Measurements from ENCODE around the gene MISP. TPM values are rescaled to one million over a fixed set of nuclear protein-coding genes. Genes with fewer than 3 reads are reported as not detected.
A peak's percentile ranks its signal among the peaks of the same experiment; 100 is the strongest.

Gene MISP
- total RNA-seq, 1 experiment from 2014 or later = 5.8 TPM

GRCh38 chr19:768424-768823, 17.5 kb downstream of the MISP start:
- in situ Hi-C loops (cut with HindIII; ENCODE audit: low pct_unique_long_range_greater_than_20kb, low sequenced_read_pairs) (no loop called here), intact Hi-C loops (cut with micrococcal nuclease; ENCODE audit: unreplicated experiment) (no loop called here)
- H3K27ac ChIP-seq (ENCODE audit: low read length) = no peak overlapping the region
- peaks cover 6% of the 10 kb centered on the region for H3K4me1 ChIP-seq (ENCODE audit: control insufficient read depth, insufficient read depth, low read length)
- BruUV-seq (replicated peaks) = no TSS peak
- no peak for ATAC-seq
- TF ChIP-seq SIN3A (IDR thresholded peaks at IDR 0.05; ENCODE audit: borderline replicate concordance, insufficient read depth, low read depth, low read length) (no peak), POLR2AphosphoS5 (IDR thresholded peaks at IDR 0.05; ENCODE audit: low read depth, low read length) (no peak), REST (IDR thresholded peaks at IDR 0.05; ENCODE audit: insufficient read depth in 1 of 2, low read depth in 2 of 2, low read length in 1 of 2) (no peak), TCF7L2 (IDR thresholded peaks at IDR 0.05; ENCODE audit: low read depth, low read length) (no peak), CTCF (IDR thresholded peaks at IDR 0.05) (no peak)
- H3K36me3 ChIP-seq (ENCODE audit: control insufficient read depth, insufficient read depth, low read length) = no peaks in the 10 kb centered on the region
- H3K9me3 ChIP-seq (ENCODE audit: control insufficient read depth, insufficient read depth, low read depth, low read length) = no peaks in the 10 kb centered on the region
- ChIA-PET CTCF (no interaction called here), POLR2A (no interaction called here)
- H3K4me3 ChIP-seq (ENCODE audit: low read depth in 2 of 2, low read length in 2 of 2) = no peak overlapping the region
- no peaks in the 10 kb centered on the region for H3K27me3 ChIP-seq (ENCODE audit: control insufficient read depth, insufficient read depth, low read length)
- DNase-seq (ENCODE audit: low read depth, low spot score) = no peak

- intact Hi-C loops (cut with micrococcal nuclease; ENCODE audit: unreplicated experiment) = loop anchor here (10.0 kb wide), 1 partner anchor 145 kb away; the partner anchor contains the start of genes KISS1R and R3HDM4
- in situ Hi-C loops (cut with HindIII; ENCODE audit: low pct_unique_long_range_greater_than_20kb, low sequenced_read_pairs) = no loop called here
- Histone ChIP-seq H3K27ac (ENCODE audit: low read length) (no peak overlapping the region), H3K4me3 (ENCODE audit: low read depth in 2 of 2, low read length in 2 of 2) (no peak overlapping the region), H3K36me3 (ENCODE audit: control insufficient read depth, insufficient read depth, low read length) (no peaks in the 10 kb centered on the region), H3K4me1 (ENCODE audit: control insufficient read depth, insufficient read depth, low read length) (peaks cover 6% of the 10 kb centered on the region), H3K27me3 (ENCODE audit: control insufficient read depth, insufficient read depth, low read length) (no peaks in the 10 kb centered on the region), H3K9me3 (ENCODE audit: control insufficient read depth, insufficient read depth, low read depth, low read length) (no peaks in the 10 kb centered on the region)
- CTCF ChIA-PET = interaction anchor here (0.6 to 0.7 kb wide), 2 partner anchors 79 to 190 kb away, joined by 3 to 7 read pairs; no protein-coding TSS in a partner anchor
- BruUV-seq (replicated peaks) = no TSS peak
- DNase-seq (ENCODE audit: low read depth, low spot score) (no peak), ATAC-seq (no peak)
- TF ChIP-seq TCF7L2 (IDR thresholded peaks at IDR 0.05; ENCODE audit: low read depth, low read length) = no peak
- no peak for TF ChIP-seq POLR2AphosphoS5 (IDR thresholded peaks at IDR 0.05; ENCODE audit: low read depth, low read length)
- POLR2A ChIA-PET = no interaction called here
These were observed 18.7 kb downstream of the MISP start for GRCh38 chr19:769616-770015.

GRCh38 chr19:771332-771785, 20.4 kb downstream of the MISP start:
- DNase-seq (ENCODE audit: low read depth, low spot score) = no peak
- in situ Hi-C loops (cut with HindIII; ENCODE audit: low pct_unique_long_range_greater_than_20kb, low sequenced_read_pairs) = no loop called here
- no peak overlapping the region for H3K27ac ChIP-seq (ENCODE audit: low read length)
- no peaks in the 10 kb centered on the region for H3K9me3 ChIP-seq (ENCODE audit: control insufficient read depth, insufficient read depth, low read depth, low read length)
- H3K36me3 ChIP-seq (ENCODE audit: control insufficient read depth, insufficient read depth, low read length) = no peaks in the 10 kb centered on the region
- POLR2A ChIA-PET = no interaction called here
- peaks cover 6% of the 10 kb centered on the region for H3K4me1 ChIP-seq (ENCODE audit: control insufficient read depth, insufficient read depth, low read length)
- no TSS peak for BruUV-seq (replicated peaks)
- TF ChIP-seq CTCF (IDR thresholded peaks at IDR 0.05) (no peak; the same call in 1 of the 2 replicates), SIN3A (IDR thresholded peaks at IDR 0.05; ENCODE audit: borderline replicate concordance, insufficient read depth, low read depth, low read length) (no peak)
- peak; percentile 82 for ATAC-seq
- CTCF ChIA-PET = no interaction called here
- H3K27me3 ChIP-seq (ENCODE audit: control insufficient read depth, insufficient read depth, low read length) = no peaks in the 10 kb centered on the region
- no peak overlapping the region for H3K4me3 ChIP-seq (ENCODE audit: low read depth in 2 of 2, low read length in 2 of 2)
- intact Hi-C loops (cut with micrococcal nuclease; ENCODE audit: unreplicated experiment) = loop anchor here (10.0 kb wide), 1 partner anchor 143 kb away; the partner anchor contains the start of genes KISS1R and R3HDM4

All from Panc1 (cell line).